MM.1S (cell line): ENCODE measurements around the gene DCLRE1C.

Source experiments
- EZH2 ChIP-seq: fragments of 300-600 bp; sonication (generic); optimal IDR thresholded peaks from 2 replicates; pipeline ENCODE3; 2017; ENCODE audit warnings: low read depth, mild to moderate bottlenecking, antibody characterized with exemption, low read length, mixed read lengths
- EZH2phosphoT487 ChIP-seq: fragments of 300-600 bp; sonication (generic); IDR thresholded peaks from 2 replicates; pipeline ENCODE4 v1.6.1; 2018; ENCODE audit warnings: antibody characterized with exemption, low read length
- TF ChIP-seq, protein P1 (sequence below): fragments of 300-600 bp; sonication (generic); IDR thresholded peaks from 2 replicates; pipeline ENCODE4 v1.5.1; 2016; ENCODE audit warnings: antibody characterized with exemption, low read length, mixed read lengths

DNA sequence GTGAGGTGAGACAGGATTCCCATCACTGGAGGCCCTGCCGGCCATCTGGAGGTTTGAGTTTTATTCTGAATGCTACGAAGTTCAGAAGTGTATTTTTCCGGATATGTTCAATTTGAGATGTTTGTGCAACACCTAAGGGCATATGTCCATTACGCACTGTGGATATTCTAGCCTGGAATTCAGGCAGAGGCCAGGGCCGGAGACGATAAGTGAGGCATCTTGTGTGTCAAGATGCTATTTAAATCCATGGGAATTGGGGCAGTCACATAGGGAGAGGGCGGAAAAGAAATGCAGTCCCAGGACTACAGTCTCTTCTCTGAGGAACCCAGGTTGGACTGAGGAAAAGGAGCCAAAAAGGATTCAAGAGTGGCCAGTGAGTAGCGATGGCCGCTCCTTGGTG lies 77.1 kb downstream of the DCLRE1C start:
- TF ChIP-seq, protein P1, sequence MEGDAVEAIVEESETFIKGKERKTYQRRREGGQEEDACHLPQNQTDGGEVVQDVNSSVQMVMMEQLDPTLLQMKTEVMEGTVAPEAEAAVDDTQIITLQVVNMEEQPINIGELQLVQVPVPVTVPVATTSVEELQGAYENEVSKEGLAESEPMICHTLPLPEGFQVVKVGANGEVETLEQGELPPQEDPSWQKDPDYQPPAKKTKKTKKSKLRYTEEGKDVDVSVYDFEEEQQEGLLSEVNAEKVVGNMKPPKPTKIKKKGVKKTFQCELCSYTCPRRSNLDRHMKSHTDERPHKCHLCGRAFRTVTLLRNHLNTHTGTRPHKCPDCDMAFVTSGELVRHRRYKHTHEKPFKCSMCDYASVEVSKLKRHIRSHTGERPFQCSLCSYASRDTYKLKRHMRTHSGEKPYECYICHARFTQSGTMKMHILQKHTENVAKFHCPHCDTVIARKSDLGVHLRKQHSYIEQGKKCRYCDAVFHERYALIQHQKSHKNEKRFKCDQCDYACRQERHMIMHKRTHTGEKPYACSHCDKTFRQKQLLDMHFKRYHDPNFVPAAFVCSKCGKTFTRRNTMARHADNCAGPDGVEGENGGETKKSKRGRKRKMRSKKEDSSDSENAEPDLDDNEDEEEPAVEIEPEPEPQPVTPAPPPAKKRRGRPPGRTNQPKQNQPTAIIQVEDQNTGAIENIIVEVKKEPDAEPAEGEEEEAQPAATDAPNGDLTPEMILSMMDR = no peak
- TF ChIP-seq EZH2phosphoT487 (no peak), EZH2 (no peak)
